Thymus (tissue), 11 donors: ENCODE results near the gene TCF7L1. TPM values are rescaled to one million over a fixed set of nuclear protein-coding genes. Genes with fewer than 3 reads are reported as not detected.
"Not testable (repeated sequence)": the region's sequence is repeated elsewhere in the genome, so short reads cannot be mapped to it uniquely, and the experiment has no call there.

Experiments
- DNase-seq, 9 donors: peaks; one replicate each; pipeline ENCODE4 v3.0.0-alpha.2; 2013; ENCODE audit warnings: low spot score in 9 of 9, low read depth in 6 of 9, missing footprints in 1 of 9
- H3K27ac ChIP-seq, 2 donors: one replicate each; pipeline ENCODE4 v1.5.1; 2013; ENCODE audit warnings: control low read depth in 1 of 2, low read depth in 1 of 2, low read length in 1 of 2, mild to moderate bottlenecking in 1 of 2, moderate library complexity in 1 of 2
- H3K27me3 ChIP-seq, 2 donors: one replicate each; pipeline ENCODE4 v1.5.1; 2013; ENCODE audit warnings: low read length in 1 of 2; ENCODE audit not compliant: control insufficient read depth in 2 of 2, insufficient read depth in 1 of 2
- H3K36me3 ChIP-seq, 2 donors: one replicate each; pipeline ENCODE4 v1.5.1; 2013; ENCODE audit warnings: low read length in 1 of 2, mild to moderate bottlenecking in 1 of 2, moderate library complexity in 1 of 2; ENCODE audit not compliant: control insufficient read depth in 2 of 2, insufficient read depth in 2 of 2
- H3K4me1 ChIP-seq, 2 donors: one replicate each; pipeline ENCODE4 v1.5.1; 2013; ENCODE audit warnings: low read length in 2 of 2; ENCODE audit not compliant: control insufficient read depth in 2 of 2, insufficient read depth in 2 of 2
- H3K4me3 ChIP-seq, 2 donors: one replicate each; pipeline ENCODE4 v1.5.1; 2013; ENCODE audit warnings: low read length in 2 of 2, control low read depth in 1 of 2, mild to moderate bottlenecking in 1 of 2
- H3K9me3 ChIP-seq, 2 donors: one replicate each; pipeline ENCODE4 v1.5.1; 2013; ENCODE audit warnings: low read length in 1 of 2, mild to moderate bottlenecking in 1 of 2; ENCODE audit not compliant: control insufficient read depth in 2 of 2, insufficient read depth in 1 of 2
- WGBS: extraction: QIAGEN DNeasy Blood & Tissue Kit; methylation state at CpG from one replicate; pipeline ENCODE4 v1.1.7; 2013; 5-methylcytosine and 5-hydroxymethylcytosine counted together
- polyA plus RNA-seq: library from polyadenylated mRNA; stranded (reverse); fragments of 200-250 nt; gene quantifications from one replicate; pipeline ENCODE4 v1.2.3, GENCODE V29; 2013
- total RNA-seq: library from RNA; stranded (reverse); fragments of 120-200 nt; gene quantifications from one replicate; pipeline ENCODE4 v1.2.4, GENCODE V29; 2013
- donor health status: healthy.

The TCF7L1 gene
- total and polyA plus RNA-seq, 2 donors = 0.90 to 6.6 TPM

DNA sequence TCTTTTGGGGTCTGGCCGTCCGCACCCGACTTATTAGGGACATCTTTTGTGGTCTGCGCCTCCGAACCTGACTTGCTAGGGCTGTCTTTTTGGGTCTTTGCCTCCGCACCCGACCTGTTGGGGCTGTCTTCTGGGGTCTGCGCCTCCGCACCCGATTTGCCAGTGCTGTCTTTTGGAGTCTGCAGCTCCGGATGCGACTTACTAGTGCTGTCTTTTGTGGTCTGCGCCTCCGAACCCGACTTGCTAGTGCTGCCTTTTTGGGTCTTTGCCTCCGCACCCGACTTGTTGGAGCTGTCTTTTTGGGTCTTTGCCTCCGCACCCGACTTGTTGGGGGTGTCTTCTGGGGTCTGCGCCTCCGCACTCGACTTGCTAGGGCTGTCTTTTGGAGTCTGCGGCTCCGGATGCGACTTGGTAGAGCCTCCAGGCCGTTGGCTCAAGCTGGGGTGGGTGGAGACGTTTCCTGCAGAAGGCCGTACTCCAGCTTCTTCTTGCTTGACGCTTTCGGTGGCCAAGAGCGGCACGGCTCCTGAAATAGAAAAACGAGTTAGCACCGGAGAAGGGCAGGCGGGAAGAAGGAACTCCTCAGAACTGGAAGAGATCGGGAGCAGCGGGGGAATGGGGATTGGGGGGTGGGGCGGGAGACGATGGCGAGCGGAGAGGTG, 194.1 kb downstream of the TCF7L1 start:
- DNase-seq = peak in 8 of 9 donors; percentile 64 to 88 (median 68)
- H3K4me1 ChIP-seq = peaks cover 23 to 39% of the 10 kb centered on the region in 2 donors
- peak overlapping the region; percentile 89 to 93 for H3K4me3 ChIP-seq
- no peaks in the 10 kb centered on the region for H3K27me3 ChIP-seq
- H3K27ac ChIP-seq = peak overlapping the region; percentile 97 to 100
- H3K36me3 ChIP-seq = peaks cover 26 to 46% of the 10 kb centered on the region in 2 donors
- WGBS = 3% methylated on average over 41 of the region's 41 CpGs
- no peaks in the 10 kb centered on the region for H3K9me3 ChIP-seq

GRCh38 chr2:85327822-85328617, 194.8 kb downstream of the TCF7L1 start, which contains the start of gene TGOLN2:
Gene TGOLN2 (minus strand): TSS chr2:85327989. CDS start chr2:85327962, 27 bp downstream.
- under 1% methylated on average over 57 of the region's 57 CpGs for WGBS
- peaks cover 22 to 33% of the 10 kb centered on the region in 2 donors for H3K4me1 ChIP-seq
- H3K27ac ChIP-seq = peak within 1 kb of the TSS; percentile 97 to 100

GRCh38 chr2:85329181-85329651, 196.0 kb downstream of the TCF7L1 start:
- H3K4me1 ChIP-seq = peaks cover 15 to 23% of the 10 kb centered on the region in 2 donors
- H3K9me3 ChIP-seq = no peaks in the 10 kb centered on the region
- H3K27me3 ChIP-seq = no peaks in the 10 kb centered on the region
- DNase-seq = no peak
- no peak overlapping the region for H3K4me3 ChIP-seq
- H3K27ac ChIP-seq = no peak overlapping the region
- peaks cover 9 to 27% of the 10 kb centered on the region in 2 donors for H3K36me3 ChIP-seq

More at GRCh38 chr2:85327822-85328617, 194.8 kb downstream of the TCF7L1 start, which contains the start of gene TGOLN2:
- peak; percentile 82 to 98 (median 94) for DNase-seq
- Histone ChIP-seq H3K4me3 (peak within 1 kb of the TSS; percentile 89 to 93), H3K27me3 (no peaks in the 10 kb centered on the region), H3K36me3 (peaks cover 21 to 38% of the 10 kb centered on the region in 2 donors), H3K9me3 (no peaks in the 10 kb centered on the region)

GRCh38 chr2:85329701-85330100, 196.5 kb downstream of the TCF7L1 start:
- not testable (repeated sequence) for H3K4me3 ChIP-seq, H3K9me3 ChIP-seq, H3K27me3 ChIP-seq, H3K27ac ChIP-seq, DNase-seq
- peaks cover 5 to 22% of the 10 kb centered on the region in 2 donors for H3K36me3 ChIP-seq
- WGBS = 97% methylated on average over 3 of the region's 3 CpGs
- peaks cover 13 to 19% of the 10 kb centered on the region in 2 donors for H3K4me1 ChIP-seq

DNA sequence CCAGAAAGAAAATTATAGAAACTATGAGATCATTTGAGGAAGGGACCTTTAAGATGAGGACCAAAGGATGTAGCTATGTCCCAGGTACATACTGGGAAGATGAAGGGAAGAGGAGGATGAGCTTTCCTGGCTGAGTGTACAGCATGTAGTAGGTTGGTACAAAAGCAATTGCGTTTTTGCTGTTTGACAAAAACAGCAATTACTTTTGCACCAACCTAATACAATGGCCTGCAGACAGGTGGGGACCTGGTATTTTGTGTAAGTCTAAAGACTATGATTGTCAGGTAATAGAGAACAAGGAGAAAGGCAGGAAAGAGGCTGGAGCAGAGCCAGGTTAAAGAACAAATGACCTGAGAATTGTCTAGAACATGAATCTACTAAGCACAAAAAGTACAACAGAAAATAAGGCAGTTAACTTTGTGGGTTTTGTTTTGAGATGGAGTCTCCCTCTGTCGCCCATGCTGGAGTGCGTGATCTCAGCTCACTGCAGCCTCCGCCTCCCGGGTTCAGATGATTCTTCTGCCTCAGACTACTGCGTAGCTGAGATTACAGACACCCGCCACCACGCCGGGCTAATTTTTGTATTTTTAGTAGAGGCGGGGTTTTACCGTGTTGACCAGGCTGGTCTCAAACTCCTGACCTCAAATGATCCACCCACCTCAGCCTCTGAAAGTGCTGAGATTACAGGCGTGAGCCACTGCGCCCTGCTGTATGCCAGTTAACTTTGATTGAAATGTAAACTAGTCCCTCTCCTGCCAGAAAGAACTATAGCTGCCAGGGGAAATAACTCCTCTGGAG, 197.8 kb downstream of the TCF7L1 start:
- H3K4me1 ChIP-seq = peaks cover 4 to 6% of the 10 kb centered on the region in 2 donors
- no peak for DNase-seq
- no peaks in the 10 kb centered on the region for H3K9me3 ChIP-seq
- H3K27ac ChIP-seq = no peak overlapping the region
- no peak overlapping the region for H3K4me3 ChIP-seq
- WGBS = 95% methylated on average over 13 of the region's 13 CpGs
- H3K36me3 ChIP-seq = peaks cover under 1 to 10% of the 10 kb centered on the region in 2 donors
- no peaks in the 10 kb centered on the region for H3K27me3 ChIP-seq

- 99% methylated on average over 4 of the region's 4 CpGs for WGBS
- H3K27me3 ChIP-seq, DNase-seq, H3K36me3 ChIP-seq, H3K4me1 ChIP-seq, H3K4me3 ChIP-seq, H3K27ac ChIP-seq, H3K9me3 ChIP-seq: not testable (repeated sequence)
Observed at GRCh38 chr2:85333877-85334276, 200.7 kb downstream of the TCF7L1 start.

DNA sequence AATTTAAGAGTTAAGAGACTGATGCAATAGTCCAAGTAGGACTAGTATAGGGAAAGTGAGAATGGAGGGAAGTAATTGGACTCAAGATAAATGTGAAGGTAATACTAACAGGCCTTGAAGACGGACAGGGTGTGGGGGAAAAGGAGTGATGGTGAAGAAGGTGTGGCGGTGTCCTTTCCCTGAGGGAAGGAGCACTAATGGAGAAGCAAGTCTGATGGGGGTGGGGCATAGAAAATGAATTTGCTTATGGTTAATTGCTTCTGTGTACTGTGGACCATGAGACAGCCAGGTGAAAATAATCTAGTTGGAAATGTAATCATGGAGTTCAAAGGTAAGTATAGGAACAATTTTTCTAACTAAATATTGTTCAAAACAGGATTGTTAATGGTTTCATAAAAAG, 201.7 kb downstream of the TCF7L1 start:
- DNase-seq = no peak
- Histone ChIP-seq H3K4me1 (no peaks in the 10 kb centered on the region), H3K9me3 (no peaks in the 10 kb centered on the region), H3K36me3 (no peaks in the 10 kb centered on the region), H3K4me3 (no peak overlapping the region), H3K27me3 (no peaks in the 10 kb centered on the region), H3K27ac (no peak overlapping the region)
- WGBS = 49% methylated on average over 2 of the region's 2 CpGs

DNA sequence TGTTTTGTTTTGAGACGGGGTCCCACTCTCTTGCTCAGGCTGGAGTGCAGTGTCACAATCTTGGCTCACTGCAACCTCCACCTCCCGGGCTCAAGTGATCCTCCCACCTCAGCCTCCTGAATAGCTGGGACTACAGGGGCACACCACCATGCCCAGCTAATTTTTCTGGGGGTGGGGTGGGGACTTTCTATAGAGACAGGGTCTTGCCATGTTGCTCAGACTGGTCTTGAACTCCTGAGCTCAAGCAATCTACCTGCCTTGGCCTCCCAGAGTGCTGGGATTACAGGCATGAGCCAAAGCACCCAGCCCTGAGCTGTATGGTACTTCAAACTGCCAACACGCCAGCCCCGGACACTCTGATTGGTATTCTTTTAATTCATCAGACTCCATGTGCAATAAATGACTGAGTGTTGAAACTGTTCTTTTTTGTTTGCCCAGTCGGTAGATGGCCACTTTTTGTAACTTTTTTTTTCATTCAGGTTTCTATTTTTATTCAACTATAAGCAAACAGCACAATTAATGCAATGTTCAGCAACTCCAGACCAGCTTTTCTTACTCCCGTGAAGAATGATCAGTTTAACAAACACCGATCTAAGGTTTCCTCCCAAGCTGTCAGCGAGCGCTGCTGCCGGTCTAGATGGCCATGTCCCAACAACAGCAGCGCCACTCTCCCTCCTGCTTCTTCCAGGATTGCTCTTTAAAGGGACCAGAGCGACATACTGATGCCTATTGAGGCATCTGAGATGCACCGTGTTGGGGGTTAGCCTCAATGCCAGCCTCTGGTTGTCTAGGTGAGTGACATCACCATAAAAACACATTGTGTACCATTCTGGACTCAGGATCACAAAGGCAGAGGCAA, 207.1 kb downstream of the TCF7L1 start:
- no peak for DNase-seq
- Histone ChIP-seq H3K36me3 (peaks cover 4 to 17% of the 10 kb centered on the region in 2 donors), H3K27me3 (no peaks in the 10 kb centered on the region), H3K9me3 (no peaks in the 10 kb centered on the region), H3K4me3 (no peak overlapping the region), H3K4me1 (no peaks in the 10 kb centered on the region), H3K27ac (no peak overlapping the region)
- 90% methylated on average over 13 of the region's 13 CpGs for WGBS
